ENCODE results near the gene STK10. TPM values are rescaled to one million over a fixed set of nuclear protein-coding genes. Genes with fewer than 3 reads are reported as not detected.

The STK10 gene
- total and polyA plus RNA-seq, 9 of the 15 experiments (the other 6 are each of a cell fraction or from before 2014, with no cell fraction given) = 0.30 to 6.7 (median 2.4) TPM

DNA sequence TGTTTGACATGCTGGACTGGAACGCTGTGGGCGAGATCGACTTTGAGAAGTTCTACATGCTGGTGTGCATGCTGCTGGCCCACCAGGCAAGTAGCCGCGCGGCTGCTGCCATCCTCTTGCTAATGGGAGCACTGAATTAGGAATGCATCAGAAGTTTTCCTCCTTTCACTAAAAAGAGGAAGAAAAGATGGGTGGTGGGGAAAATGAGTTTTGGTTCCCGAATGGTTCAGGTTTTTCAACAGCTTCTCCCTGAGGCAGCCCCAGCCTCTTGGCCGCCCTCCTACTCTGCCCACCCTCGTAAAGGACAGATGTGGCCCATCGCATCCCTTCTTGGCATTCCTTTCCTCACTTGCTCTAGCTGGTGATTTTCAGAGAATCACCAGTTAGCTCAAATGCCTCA lies 11.4 kb upstream of the STK10 start:
- CTCF ChIA-PET (ENCODE audit: low intra/inter-chr PET ratio) = no interaction called here
- in situ Hi-C loops (cut with MboI) (no loop called here), intact Hi-C loops (cut with micrococcal nuclease) (no loop called here)
- H3K27me3 ChIP-seq (ENCODE audit: control insufficient read depth in 2 of 2, insufficient read depth in 2 of 2, low read length in 2 of 2) = peaks cover 29 to 45% of the 10 kb centered on the region in 2 experiments
- H3K4me2 ChIP-seq (ENCODE audit: insufficient read depth, low read length) = no peak overlapping the region
- H3K36me3 ChIP-seq (ENCODE audit: control insufficient read depth, insufficient read depth, low read length) = no peaks in the 10 kb centered on the region
- H3K9me3 ChIP-seq (replicated peaks; ENCODE audit: control insufficient read depth, insufficient read depth, low read depth, low read length) = no peaks in the 10 kb centered on the region
- DNase-seq (ENCODE audit: extremely low read depth in 1 of 4, low spot score in 3 of 4) (no peak), ATAC-seq (no peak), FAIRE-seq (no peak)
- no peak overlapping the region for H3K4me3 ChIP-seq
- no peak overlapping the region for H3K27ac ChIP-seq (ENCODE audit: extremely low read depth, low read depth, low read length)
- POLR2A ChIA-PET = interaction anchor here (1.1 to 1.6 kb wide), 2 partner anchors 10 to 12 kb away, joined by 4 to 8 read pairs; no protein-coding TSS in a partner anchor
- H3K4me1 ChIP-seq (replicated peaks in 1 of 2; ENCODE audit: control insufficient read depth in 2 of 2, insufficient read depth in 2 of 2, low read length in 2 of 2) = no peaks in the 10 kb centered on the region; a peak in 1 of 5 replicates
- H3K9ac ChIP-seq (ENCODE audit: insufficient read depth in 1 of 2, low read depth in 2 of 2, low read length in 2 of 2) = no peak overlapping the region
- H3K79me2 ChIP-seq (ENCODE audit: control insufficient read depth, insufficient read depth, low read length) = no peaks in the 10 kb centered on the region
- BruUV-seq (replicated peaks) = no TSS peak
- WGBS (ENCODE audit: insufficient coverage, low coverage, missing lambda C conversion rate) = under 1% methylated on average over 10 of the region's 10 CpGs
- H3K9me1 ChIP-seq (ENCODE audit: control insufficient read depth, insufficient read depth, low read length) = no peaks in the 10 kb centered on the region
- H2AFZ ChIP-seq (ENCODE audit: low read depth, low read length) = no peak overlapping the region
- no peaks in the 10 kb centered on the region for H4K20me1 ChIP-seq (replicated peaks; ENCODE audit: control insufficient read depth, insufficient read depth, low read length)
- TF ChIP-seq SNIP1 (IDR thresholded peaks at IDR 0.05; ENCODE audit: low read depth) (no peak), MAFF (IDR thresholded peaks at IDR 0.05; ENCODE audit: low read length) (no peak), POLR2A (conservative IDR thresholded peaks at IDR 0.05) (no peak), ZNF165 (CRISPR knock-in tag; IDR thresholded peaks at IDR 0.05; ENCODE audit: borderline replicate concordance) (no peak), MGA (IDR thresholded peaks at IDR 0.05) (no peak), TAL1 (IDR thresholded peaks at IDR 0.05) (no peak)
